ENCODE measurements around the gene TEX101. TPM values are rescaled to one million over a fixed set of nuclear protein-coding genes. Genes with fewer than 3 reads are reported as not detected.
"Not testable (repeated sequence)": the region's sequence is repeated elsewhere in the genome, so short reads cannot be mapped to it uniquely, and the experiment has no call there.

Gene TEX101
- total and polyA plus RNA-seq, 4 donors = not detected

GRCh38 chr19:43372462-43372861 is 42.2 kb upstream of the TEX101 start (continued):
- TF ChIP-seq REST (IDR thresholded peaks at IDR 0.05) = no peak

DNA sequence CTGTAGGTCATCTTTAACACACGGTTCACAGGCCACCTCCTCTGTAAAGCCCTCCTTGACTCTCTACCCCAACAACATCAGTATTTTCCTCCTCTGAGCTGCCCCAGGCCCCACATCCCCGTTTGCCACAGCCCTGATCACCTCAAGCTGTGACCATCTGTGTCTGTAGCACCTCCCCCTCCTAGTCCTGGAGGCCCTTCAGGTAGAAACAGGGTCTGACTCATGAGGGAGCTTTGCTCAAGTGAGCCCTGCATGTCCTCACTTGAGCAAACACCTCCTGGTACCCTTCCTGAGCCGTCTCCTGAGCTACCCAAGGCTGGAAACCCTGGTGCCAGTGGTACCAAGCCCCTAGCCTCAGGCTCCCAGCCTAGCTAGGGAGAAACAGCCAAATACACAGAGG is 37.1 kb upstream of the TEX101 start:
- not testable (repeated sequence) for DNase-seq (ENCODE audit: low spot score); H3K27ac ChIP-seq (ENCODE audit: low read depth in 1 of 2, low read length in 2 of 2); H3K36me3 ChIP-seq (ENCODE audit: control insufficient read depth in 4 of 4, insufficient read depth in 3 of 4, low read depth in 1 of 4, low read length in 3 of 4); H3K27me3 ChIP-seq (ENCODE audit: control insufficient read depth in 4 of 4, insufficient read depth in 4 of 4, low read length in 3 of 4); H3K4me3 ChIP-seq (ENCODE audit: low read depth in 1 of 3, low read length in 3 of 3); H3K9ac ChIP-seq (ENCODE audit: low read depth in 1 of 2, low read length in 2 of 2); H3K4me1 ChIP-seq (ENCODE audit: control insufficient read depth in 4 of 4, insufficient read depth in 4 of 4, low read length in 3 of 4); H3K9me3 ChIP-seq (ENCODE audit: control insufficient read depth in 4 of 4, low read length in 3 of 4)
- WGBS = no CpG with 5 or more reads among the region's 3 CpGs

- no peaks in the 10 kb centered on the region for H3K36me3 ChIP-seq (ENCODE audit: control insufficient read depth in 4 of 4, insufficient read depth in 3 of 4, low read depth in 1 of 4, low read length in 3 of 4)
- H3K27ac ChIP-seq (ENCODE audit: low read depth in 1 of 2, low read length in 2 of 2) = no peak overlapping the region
- H3K9ac ChIP-seq (ENCODE audit: low read depth in 1 of 2, low read length in 2 of 2) = no peak overlapping the region
- 29% methylated on average over 14 of the region's 14 CpGs for WGBS
- no peaks in the 10 kb centered on the region for H3K27me3 ChIP-seq (ENCODE audit: control insufficient read depth in 4 of 4, insufficient read depth in 4 of 4, low read length in 3 of 4)
- H3K9me3 ChIP-seq (ENCODE audit: control insufficient read depth in 4 of 4, low read length in 3 of 4) = no peaks in the 10 kb centered on the region
- TF ChIP-seq, protein P1, sequence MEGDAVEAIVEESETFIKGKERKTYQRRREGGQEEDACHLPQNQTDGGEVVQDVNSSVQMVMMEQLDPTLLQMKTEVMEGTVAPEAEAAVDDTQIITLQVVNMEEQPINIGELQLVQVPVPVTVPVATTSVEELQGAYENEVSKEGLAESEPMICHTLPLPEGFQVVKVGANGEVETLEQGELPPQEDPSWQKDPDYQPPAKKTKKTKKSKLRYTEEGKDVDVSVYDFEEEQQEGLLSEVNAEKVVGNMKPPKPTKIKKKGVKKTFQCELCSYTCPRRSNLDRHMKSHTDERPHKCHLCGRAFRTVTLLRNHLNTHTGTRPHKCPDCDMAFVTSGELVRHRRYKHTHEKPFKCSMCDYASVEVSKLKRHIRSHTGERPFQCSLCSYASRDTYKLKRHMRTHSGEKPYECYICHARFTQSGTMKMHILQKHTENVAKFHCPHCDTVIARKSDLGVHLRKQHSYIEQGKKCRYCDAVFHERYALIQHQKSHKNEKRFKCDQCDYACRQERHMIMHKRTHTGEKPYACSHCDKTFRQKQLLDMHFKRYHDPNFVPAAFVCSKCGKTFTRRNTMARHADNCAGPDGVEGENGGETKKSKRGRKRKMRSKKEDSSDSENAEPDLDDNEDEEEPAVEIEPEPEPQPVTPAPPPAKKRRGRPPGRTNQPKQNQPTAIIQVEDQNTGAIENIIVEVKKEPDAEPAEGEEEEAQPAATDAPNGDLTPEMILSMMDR (IDR thresholded peaks at IDR 0.05; ENCODE audit: low read depth, low read length, missing input control) = no peak
- TF ChIP-seq RXRA (IDR thresholded peaks at IDR 0.05) (no peak), REST (IDR thresholded peaks at IDR 0.05) (no peak), SP1 (IDR thresholded peaks at IDR 0.05) (no peak), TAF1 (conservative IDR thresholded peaks at IDR 0.05) (no peak), NR2F2 (IDR thresholded peaks at IDR 0.05) (no peak), HNF4A (conservative IDR thresholded peaks at IDR 0.05) (no peak), RAD21 (IDR thresholded peaks at IDR 0.05) (no peak), JUND (IDR thresholded peaks at IDR 0.05) (no peak), FOXA2 (IDR thresholded peaks at IDR 0.05) (no peak), HNF4G (IDR thresholded peaks at IDR 0.05) (no peak), EGR1 (IDR thresholded peaks at IDR 0.05; ENCODE audit: low read depth in 2 of 2) (no peak), GABPA (IDR thresholded peaks at IDR 0.05 in 1 of 2, conservative IDR thresholded peaks at IDR 0.05 in 1 of 2) (no peak)
- TF ChIP-seq, protein P2, sequence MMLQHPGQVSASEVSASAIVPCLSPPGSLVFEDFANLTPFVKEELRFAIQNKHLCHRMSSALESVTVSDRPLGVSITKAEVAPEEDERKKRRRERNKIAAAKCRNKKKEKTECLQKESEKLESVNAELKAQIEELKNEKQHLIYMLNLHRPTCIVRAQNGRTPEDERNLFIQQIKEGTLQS (IDR thresholded peaks at IDR 0.05) = no peak
- no peaks in the 10 kb centered on the region for H3K4me1 ChIP-seq (ENCODE audit: control insufficient read depth in 4 of 4, insufficient read depth in 4 of 4, low read length in 3 of 4)
- H3K4me3 ChIP-seq (ENCODE audit: low read depth in 1 of 3, low read length in 3 of 3) = no peak overlapping the region
- DNase-seq (ENCODE audit: low spot score) = no peak
Measured at GRCh38 chr19:43380008-43380407, 34.7 kb upstream of the TEX101 start.
